SK-N-SH treated with all-trans-retinoic acid at 6 μM for 48 hours (cell line): ENCODE results near the gene CRYAB.

Experiments
- ARNTL ChIP-seq: fragments of 450-650 bp; formaldehyde crosslinking; IDR thresholded peaks from 2 replicates; pipeline ENCODE4 v1.5.0; 2020; ENCODE audit warnings: low read depth, mild to moderate bottlenecking, moderate library complexity, borderline replicate concordance
- CREB5 ChIP-seq: fragments of 250-450 bp; sonication (Bioruptor Pico); IDR thresholded peaks from 2 replicates; pipeline ENCODE4 v1.5.1; 2020; ENCODE audit warnings: low read depth, mild to moderate bottlenecking, moderate library complexity
- CSRNP3 ChIP-seq: fragments of 250-450 bp; sonication (Bioruptor Pico); IDR thresholded peaks from 2 replicates; pipeline ENCODE4 v1.5.1; 2021; ENCODE audit warnings: mild to moderate bottlenecking, moderate library complexity
- ESRRG ChIP-seq: fragments of 250-450 bp; sonication (Bioruptor Pico); IDR thresholded peaks from 2 replicates; pipeline ENCODE4 v1.6.1; 2021; ENCODE audit warnings: mild to moderate bottlenecking
- PATZ1 ChIP-seq: fragments of 250-450 bp; sonication (Bioruptor Pico); IDR thresholded peaks from 2 replicates; pipeline ENCODE4 v1.8.0; 2020; ENCODE audit warnings: mild to moderate bottlenecking, moderate library complexity, borderline replicate concordance
- TSHZ2 ChIP-seq: fragments of 250-450 bp; sonication (Bioruptor Pico); IDR thresholded peaks from 2 replicates; pipeline ENCODE4 v1.5.0; 2020; ENCODE audit warnings: mild to moderate bottlenecking, moderate library complexity
- ZC3H10 ChIP-seq: fragments of 250-450 bp; sonication (Bioruptor Pico); IDR thresholded peaks from 2 replicates; pipeline ENCODE4 v1.5.1; 2021; ENCODE audit warnings: mild to moderate bottlenecking, moderate library complexity

GRCh38 chr11:111908639-111909305, 2.8 kb downstream of the CRYAB start:
- TF ChIP-seq PATZ1 (CRISPR knock-in tag) (no peak), ZC3H10 (no peak), CSRNP3 (CRISPR knock-in tag) (no peak), TSHZ2 (CRISPR knock-in tag) (no peak), ESRRG (no peak), CREB5 (CRISPR knock-in tag) (no peak), ARNTL (no peak)
